ENCODE results near the gene SLC9A9.

DNA sequence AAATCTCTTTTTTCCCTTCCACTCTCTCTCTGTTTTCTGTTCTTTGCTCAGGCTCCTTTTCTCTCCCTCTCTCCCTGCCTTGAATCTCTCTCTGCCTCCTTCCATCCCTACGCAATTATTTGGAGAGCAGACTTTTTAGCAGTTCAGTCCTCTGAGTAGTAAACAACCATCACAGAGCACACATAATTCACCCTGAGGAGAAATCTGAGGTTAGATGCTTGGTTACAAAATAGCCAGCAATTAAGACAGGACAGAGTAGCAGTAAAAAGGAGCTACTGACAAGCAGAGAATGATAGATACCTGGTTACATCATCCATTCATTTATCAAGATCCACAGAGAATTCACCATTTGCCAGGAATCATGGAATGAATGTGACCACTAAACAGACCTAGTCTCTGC lies 25.5 kb downstream of the SLC9A9 start:
- TF ChIP-seq, protein P1, sequence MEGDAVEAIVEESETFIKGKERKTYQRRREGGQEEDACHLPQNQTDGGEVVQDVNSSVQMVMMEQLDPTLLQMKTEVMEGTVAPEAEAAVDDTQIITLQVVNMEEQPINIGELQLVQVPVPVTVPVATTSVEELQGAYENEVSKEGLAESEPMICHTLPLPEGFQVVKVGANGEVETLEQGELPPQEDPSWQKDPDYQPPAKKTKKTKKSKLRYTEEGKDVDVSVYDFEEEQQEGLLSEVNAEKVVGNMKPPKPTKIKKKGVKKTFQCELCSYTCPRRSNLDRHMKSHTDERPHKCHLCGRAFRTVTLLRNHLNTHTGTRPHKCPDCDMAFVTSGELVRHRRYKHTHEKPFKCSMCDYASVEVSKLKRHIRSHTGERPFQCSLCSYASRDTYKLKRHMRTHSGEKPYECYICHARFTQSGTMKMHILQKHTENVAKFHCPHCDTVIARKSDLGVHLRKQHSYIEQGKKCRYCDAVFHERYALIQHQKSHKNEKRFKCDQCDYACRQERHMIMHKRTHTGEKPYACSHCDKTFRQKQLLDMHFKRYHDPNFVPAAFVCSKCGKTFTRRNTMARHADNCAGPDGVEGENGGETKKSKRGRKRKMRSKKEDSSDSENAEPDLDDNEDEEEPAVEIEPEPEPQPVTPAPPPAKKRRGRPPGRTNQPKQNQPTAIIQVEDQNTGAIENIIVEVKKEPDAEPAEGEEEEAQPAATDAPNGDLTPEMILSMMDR (IDR thresholded peaks at IDR 0.05), result no peak
- TF ChIP-seq FOXM1 (IDR thresholded peaks at IDR 0.05; ENCODE audit: low read depth), result no peak
- TF ChIP-seq TAF1 (IDR thresholded peaks at IDR 0.05; ENCODE audit: borderline replicate concordance, low read depth, low read length), result no peak
- TF ChIP-seq POLR2AphosphoS5 (IDR thresholded peaks at IDR 0.05; ENCODE audit: low read depth, low read length), result no peak
- TF ChIP-seq RCOR1 (IDR thresholded peaks at IDR 0.05; ENCODE audit: low read length), result no peak
- no peak for TF ChIP-seq NFIC (IDR thresholded peaks at IDR 0.05; ENCODE audit: borderline replicate concordance)
- TF ChIP-seq YY1 (IDR thresholded peaks at IDR 0.05; ENCODE audit: low read depth), result no peak
- no peak for TF ChIP-seq EP300 (IDR thresholded peaks at IDR 0.05; ENCODE audit: borderline replicate concordance in 1 of 2, low read depth in 1 of 2, low read length in 1 of 2)
- TF ChIP-seq, protein P2, sequence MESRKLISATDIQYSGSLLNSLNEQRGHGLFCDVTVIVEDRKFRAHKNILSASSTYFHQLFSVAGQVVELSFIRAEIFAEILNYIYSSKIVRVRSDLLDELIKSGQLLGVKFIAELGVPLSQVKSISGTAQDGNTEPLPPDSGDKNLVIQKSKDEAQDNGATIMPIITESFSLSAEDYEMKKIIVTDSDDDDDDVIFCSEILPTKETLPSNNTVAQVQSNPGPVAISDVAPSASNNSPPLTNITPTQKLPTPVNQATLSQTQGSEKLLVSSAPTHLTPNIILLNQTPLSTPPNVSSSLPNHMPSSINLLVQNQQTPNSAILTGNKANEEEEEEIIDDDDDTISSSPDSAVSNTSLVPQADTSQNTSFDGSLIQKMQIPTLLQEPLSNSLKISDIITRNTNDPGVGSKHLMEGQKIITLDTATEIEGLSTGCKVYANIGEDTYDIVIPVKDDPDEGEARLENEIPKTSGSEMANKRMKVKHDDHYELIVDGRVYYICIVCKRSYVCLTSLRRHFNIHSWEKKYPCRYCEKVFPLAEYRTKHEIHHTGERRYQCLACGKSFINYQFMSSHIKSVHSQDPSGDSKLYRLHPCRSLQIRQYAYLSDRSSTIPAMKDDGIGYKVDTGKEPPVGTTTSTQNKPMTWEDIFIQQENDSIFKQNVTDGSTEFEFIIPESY (IDR thresholded peaks at IDR 0.05; ENCODE audit: borderline replicate concordance, low read depth), result no peak
- no peak for TF ChIP-seq RAD21 (IDR thresholded peaks at IDR 0.05; ENCODE audit: low read length)
- TF ChIP-seq FOXJ3 (CRISPR knock-in tag; IDR thresholded peaks at IDR 0.05), result no peak

Measured in SK-N-SH (cell line).